CD14-positive monocyte (primary cell): Measurements from ENCODE around the gene ABCA2. TPM values are rescaled to one million over a fixed set of nuclear protein-coding genes. Genes with fewer than 3 reads are reported as not detected.
A peak's percentile ranks its signal among the peaks of the same experiment; 100 is the strongest.

Experiments
- DNase-seq, 3 donors: peaks; one replicate each; pipeline ENCODE4 v3.0.0-alpha.2; 2011 to 2022
- H2AFZ ChIP-seq: 2 replicates; pipeline ENCODE4 v1.6.0; 2012; ENCODE audit warnings: mild to moderate bottlenecking, low read depth, low read length, inconsistent platforms; ENCODE audit not compliant: insufficient read depth, poor library complexity, severe bottlenecking
- H3K27ac ChIP-seq, 2 donors: 1 replicate in 1 of 2; 2 replicates in 1 of 2; pipeline ENCODE4 v1.5.1; 2012 to 2013; ENCODE audit warnings: low read length in 2 of 2, control low read depth in 1 of 2, inconsistent platforms in 1 of 2, low read depth in 1 of 2, mild to moderate bottlenecking in 1 of 2
- H3K27me3 ChIP-seq, 2 donors: one replicate each; pipeline versions ENCODE4 v1.6.0 to v1.6.1; 2011 to 2013; ENCODE audit warnings: low read length in 2 of 2; ENCODE audit not compliant: control insufficient read depth in 2 of 2, insufficient read depth in 2 of 2
- H3K36me3 ChIP-seq, 2 donors: replicated peaks in 1 of 2; 1 replicate in 1 of 2; 2 replicates in 1 of 2; pipeline versions ENCODE4 v1.5.1 to v1.6.1; 2012 to 2013; ENCODE audit warnings: low read length in 2 of 2, control low read depth in 1 of 2, inconsistent platforms in 1 of 2, mild to moderate bottlenecking in 1 of 2; ENCODE audit not compliant: insufficient read depth in 2 of 2, control insufficient read depth in 1 of 2
- H3K4me1 ChIP-seq, 2 donors: 1 replicate in 1 of 2; 2 replicates in 1 of 2; pipeline versions ENCODE4 v1.5.1 to v1.6.1; 2012 to 2013; ENCODE audit warnings: low read length in 2 of 2, control low read depth in 1 of 2, inconsistent platforms in 1 of 2, mild to moderate bottlenecking in 1 of 2, moderate library complexity in 1 of 2; ENCODE audit not compliant: insufficient read depth in 2 of 2, control insufficient read depth in 1 of 2
- H3K4me2 ChIP-seq: replicated peaks from 2 replicates; pipeline ENCODE3; 2012; ENCODE audit warnings: low read length, moderate library complexity, mild to moderate bottlenecking; ENCODE audit not compliant: poor library complexity, severe bottlenecking; ENCODE audit errors: extremely low read depth
- H3K4me3 ChIP-seq, 3 experiments: fragments of 200-600 bp in 1 of 3; sonication (generic) in 1 of 3; replicated peaks in 1 of 3; 1 replicate in 2 of 3; 2 replicates in 1 of 3; pipeline ENCODE4 v1.5.1; 2011 to 2013; ENCODE audit warnings: low read length in 3 of 3, mild to moderate bottlenecking in 3 of 3, control low read depth in 2 of 3, low read depth in 2 of 3, inconsistent platforms in 1 of 3, moderate library complexity in 1 of 3
- H3K79me2 ChIP-seq: 2 replicates; pipeline ENCODE4 v1.6.0; 2012; ENCODE audit warnings: mild to moderate bottlenecking, control low read depth, inconsistent platforms, low read length, moderate library complexity; ENCODE audit not compliant: insufficient read depth
- H3K9ac ChIP-seq: 2 replicates; pipeline ENCODE4 v1.6.0; 2017; ENCODE audit warnings: low read length, mild to moderate bottlenecking; ENCODE audit not compliant: insufficient read depth, poor library complexity, severe bottlenecking
- H3K9me3 ChIP-seq, 2 donors: replicated peaks in 1 of 2; 1 replicate in 1 of 2; 2 replicates in 1 of 2; pipeline versions ENCODE4 v1.5.1 to v1.6.1; 2012 to 2013; ENCODE audit warnings: low read length in 2 of 2, control low read depth in 1 of 2; ENCODE audit not compliant: control insufficient read depth in 1 of 2, insufficient read depth in 1 of 2
- H4K20me1 ChIP-seq: 2 replicates; pipeline ENCODE4 v1.6.0; 2012; ENCODE audit warnings: mild to moderate bottlenecking, low read length, control low read depth, moderate library complexity; ENCODE audit not compliant: insufficient read depth
- H3K27ac Mint-ChIP-seq, 7 donors: one replicate each; pipeline ENCODE4 v1.8.0; 2020; ENCODE audit warnings: mild to moderate bottlenecking in 7 of 7, mixed read lengths in 7 of 7, moderate library complexity in 6 of 7, inconsistent platforms in 2 of 7
- H3K27me3 Mint-ChIP-seq, 3 donors: one replicate each; pipeline ENCODE4 v1.8.0; 2021 to 2022; ENCODE audit warnings: low read depth in 3 of 3, mild to moderate bottlenecking in 3 of 3, mixed read lengths in 3 of 3, moderate library complexity in 3 of 3, inconsistent platforms in 1 of 3
- H3K36me3 Mint-ChIP-seq, 2 donors: one replicate each; pipeline ENCODE4 v1.8.0; 2020; ENCODE audit warnings: mixed read lengths in 2 of 2, inconsistent platforms in 1 of 2, mild to moderate bottlenecking in 1 of 2
- H3K4me1 Mint-ChIP-seq: one replicate; pipeline ENCODE4 v1.8.0; 2020; ENCODE audit warnings: mild to moderate bottlenecking, mixed read lengths
- H3K4me3 Mint-ChIP-seq, 2 donors: one replicate each; pipeline ENCODE4 v1.8.0; 2020; ENCODE audit warnings: mild to moderate bottlenecking in 2 of 2, mixed read lengths in 2 of 2, moderate library complexity in 1 of 2
- H3K9me3 Mint-ChIP-seq, 7 donors: one replicate each; pipeline ENCODE4 v1.8.0; 2020 to 2022; ENCODE audit warnings: mixed read lengths in 7 of 7, mild to moderate bottlenecking in 6 of 7, moderate library complexity in 6 of 7, inconsistent platforms in 2 of 7
- CTCF ChIP-seq: fragments of 200-600 bp; IDR thresholded peaks from one replicate; pipeline ENCODE4 v1.8.0; 2022; ENCODE audit warnings: antibody characterized with exemption, mild to moderate bottlenecking
- WGBS: methylation state at CpG from one replicate; pipeline ENCODE4 v1.1.5; 2013; ENCODE audit warnings: missing lambda C conversion rate; ENCODE audit not compliant: insufficient coverage; 5-methylcytosine and 5-hydroxymethylcytosine counted together
- intact Hi-C, 2 donors: fragments of 100-400 bp; cut with micrococcal nuclease; formaldehyde crosslinking; loops; one replicate each; pipeline versions ENCODE4 v1.15.0 to v1.15.1; 2023
- polyA plus RNA-seq, 3 donors: library from polyadenylated mRNA; depleted of rRNA in 1 of 3; unstranded in 2 of 3; stranded (reverse) in 1 of 3; fragments of 300-500 nt in 2 of 3; fragments of >200 nt in 1 of 3; fragmentation: Illumina TruSeq in 2 of 3; gene quantifications; 1 replicate in 2 of 3; 2 replicates in 1 of 3; pipeline ENCODE4 v1.2.3, GENCODE V29; 2012 to 2021

Gene ABCA2
- polyA plus RNA-seq, 3 donors = 0.18 to 30.7 (median 0.40) TPM

GRCh38 chr9:137076636-137077009 lies 48.6 kb upstream of the ABCA2 start:
- Mint-ChIP-seq H3K27ac (peak overlapping the region; percentile 46 to 90 (median 85)), H3K27me3 (peaks cover 0 to 3% (median 0%) of the 10 kb centered on the region in 3 donors), H3K4me3 (peak overlapping the region; percentile 75 to 78), H3K36me3 (peaks cover 12 to 30% of the 10 kb centered on the region in 2 donors), H3K9me3 (peaks cover 0 to 4% (median 2%) of the 10 kb centered on the region in 7 donors), H3K4me1 (peaks cover 55% of the 10 kb centered on the region)
- Histone ChIP-seq H3K27ac (peak overlapping the region in 1 of 2 donors; percentile 73), H3K27me3 (no peaks in the 10 kb centered on the region), H3K4me1 (peaks cover 18 to 64% of the 10 kb centered on the region in 2 donors), H3K9me3 (no peaks in the 10 kb centered on the region), H3K36me3 (peaks cover 14 to 19% of the 10 kb centered on the region in 2 donors), H2AFZ (peak overlapping the region; percentile 84), H3K79me2 (no peaks in the 10 kb centered on the region), H3K4me2 (peak overlapping the region; percentile 89), H3K4me3 (peak overlapping the region in 2 of 3 experiments; percentile 59 to 74), H3K9ac (no peak overlapping the region), H4K20me1 (peaks cover 20% of the 10 kb centered on the region)
- no peak for TF ChIP-seq CTCF
- intact Hi-C loops = no loop called here
- no peak for DNase-seq
- 62% methylated on average over 12 of the region's 15 CpGs for WGBS

GRCh38 chr9:137075275-137075775 lies 47.3 kb upstream of the ABCA2 start:
- no peaks in the 10 kb centered on the region for H3K79me2 ChIP-seq
- peak in 2 of 3 donors; percentile 47 to 48 for DNase-seq
- H2AFZ ChIP-seq = no peak overlapping the region
- Mint-ChIP-seq H3K4me1 (peaks cover 67% of the 10 kb centered on the region), H3K36me3 (peaks cover 8 to 19% of the 10 kb centered on the region in 2 donors), H3K27me3 (peaks cover 0 to 3% (median 0%) of the 10 kb centered on the region in 3 donors), H3K27ac (peak overlapping the region; percentile 89 to 96 (median 93)), H3K4me3 (peak overlapping the region in 1 of 2 donors; percentile 16), H3K9me3 (peaks cover 0 to 4% (median 2%) of the 10 kb centered on the region in 7 donors)
- no peak overlapping the region for H3K9ac ChIP-seq
- peaks cover 30 to 75% of the 10 kb centered on the region in 2 donors for H3K4me1 ChIP-seq
- H3K4me2 ChIP-seq = no peak overlapping the region
- no peak overlapping the region for H3K4me3 ChIP-seq
- no peaks in the 10 kb centered on the region for H3K9me3 ChIP-seq
- peak overlapping the region in 1 of 2 donors; percentile 87 for H3K27ac ChIP-seq
- peaks cover 12% of the 10 kb centered on the region in 2 donors for H3K36me3 ChIP-seq
- WGBS = no CpG with 5 or more reads among the region's 12 CpGs
- peaks cover 20% of the 10 kb centered on the region for H4K20me1 ChIP-seq
- TF ChIP-seq CTCF = no peak
- intact Hi-C loops = no loop called here
- H3K27me3 ChIP-seq = no peaks in the 10 kb centered on the region
